SK-N-SH treated with all-trans-retinoic acid at 6 μM for 48 hours (cell line): ENCODE measurements around the gene RNF135.
"Not testable (repeated sequence)": the region's sequence is repeated elsewhere in the genome, so short reads cannot be mapped to it uniquely, and the experiment has no call there.

ENCODE experiments used
- ATAC-seq: fragments of 200-7000 bp; cut with Tn5 transposase; 3 replicates; pipeline ENCODE4 v1.9.1; 2020; ENCODE audit warnings: mild to moderate bottlenecking, moderate library complexity
- ARNTL ChIP-seq: fragments of 450-650 bp; formaldehyde crosslinking; IDR thresholded peaks from 2 replicates; pipeline ENCODE4 v1.5.0; 2020; ENCODE audit warnings: low read depth, mild to moderate bottlenecking, moderate library complexity, borderline replicate concordance
- BACH2 ChIP-seq: fragments of 250-450 bp; sonication (Bioruptor Pico); IDR thresholded peaks from 2 replicates; pipeline ENCODE4 v1.9.0; 2021; ENCODE audit warnings: mild to moderate bottlenecking, borderline replicate concordance
- CSDC2 ChIP-seq: fragments of 250-450 bp; sonication (Bioruptor Pico); IDR thresholded peaks from 2 replicates; pipeline ENCODE4 v1.5.0; 2020; ENCODE audit warnings: mild to moderate bottlenecking, moderate library complexity
- ESRRG ChIP-seq: fragments of 250-450 bp; sonication (Bioruptor Pico); IDR thresholded peaks from 2 replicates; pipeline ENCODE4 v1.6.1; 2021; ENCODE audit warnings: mild to moderate bottlenecking
- GLIS3 ChIP-seq: fragments of 250-450 bp; sonication (Bioruptor Pico); IDR thresholded peaks from 2 replicates; pipeline ENCODE4 v1.5.0; 2020; ENCODE audit warnings: mild to moderate bottlenecking, moderate library complexity
- OSR1 ChIP-seq: fragments of 250-450 bp; sonication (Bioruptor Pico); IDR thresholded peaks from 2 replicates; pipeline ENCODE4 v1.8.0; 2022; ENCODE audit warnings: moderate library complexity, mild to moderate bottlenecking, inconsistent platforms
- PPARA ChIP-seq: fragments of 250-450 bp; sonication (Bioruptor Pico); IDR thresholded peaks from 2 replicates; pipeline ENCODE4 v1.5.0; 2020; ENCODE audit warnings: mild to moderate bottlenecking, borderline replicate concordance
- RARB ChIP-seq: fragments of 250-450 bp; sonication (Bioruptor Pico); IDR thresholded peaks from 2 replicates; pipeline ENCODE4 v1.8.0; 2021; ENCODE audit warnings: mild to moderate bottlenecking, moderate library complexity
- SNAI2 ChIP-seq: fragments of 250-450 bp; sonication (Bioruptor Pico); IDR thresholded peaks from 2 replicates; pipeline ENCODE4 v1.5.0; 2020; ENCODE audit warnings: mild to moderate bottlenecking, moderate library complexity
- TCF4 ChIP-seq: fragments of 250-450 bp; sonication (Bioruptor Pico); IDR thresholded peaks from 2 replicates; pipeline ENCODE4 v1.8.0; 2021; ENCODE audit warnings: mild to moderate bottlenecking, moderate library complexity, borderline replicate concordance
- TOX ChIP-seq: fragments of 250-450 bp; sonication (Bioruptor Pico); IDR thresholded peaks from 2 replicates; pipeline ENCODE4 v1.8.0; 2021; ENCODE audit warnings: mild to moderate bottlenecking, moderate library complexity, borderline replicate concordance
- TSHZ2 ChIP-seq: fragments of 250-450 bp; sonication (Bioruptor Pico); IDR thresholded peaks from 2 replicates; pipeline ENCODE4 v1.5.0; 2020; ENCODE audit warnings: mild to moderate bottlenecking, moderate library complexity
- ZC3H10 ChIP-seq: fragments of 250-450 bp; sonication (Bioruptor Pico); IDR thresholded peaks from 2 replicates; pipeline ENCODE4 v1.5.1; 2021; ENCODE audit warnings: mild to moderate bottlenecking, moderate library complexity
- ZFP30 ChIP-seq: fragments of 450-650 bp; formaldehyde crosslinking; IDR thresholded peaks from 2 replicates; pipeline ENCODE4 v1.5.0; 2022; ENCODE audit warnings: mild to moderate bottlenecking, moderate library complexity
- ZNF565 ChIP-seq: fragments of 450-650 bp; formaldehyde crosslinking; conservative IDR thresholded peaks from 2 replicates; pipeline ENCODE4 v1.5.0; 2020; ENCODE audit warnings: low read depth, mild to moderate bottlenecking, moderate library complexity
- ZNF70 ChIP-seq: fragments of 450-650 bp; formaldehyde crosslinking; IDR thresholded peaks from 2 replicates; pipeline ENCODE4 v1.5.0; 2020; ENCODE audit warnings: mild to moderate bottlenecking, moderate library complexity
- ZNF8 ChIP-seq: fragments of 450-650 bp; formaldehyde crosslinking; IDR thresholded peaks from 2 replicates; pipeline ENCODE4 v1.5.0; 2020; ENCODE audit warnings: mild to moderate bottlenecking, moderate library complexity
- TF ChIP-seq, protein P1 (sequence below): fragments of 250-450 bp; sonication (Bioruptor Pico); IDR thresholded peaks from 2 replicates; pipeline ENCODE4 v1.8.0; 2021; ENCODE audit warnings: low read depth, mild to moderate bottlenecking, moderate library complexity, borderline replicate concordance
- TF ChIP-seq, protein P2 (sequence below): fragments of 250-450 bp; sonication (Bioruptor Pico); IDR thresholded peaks from 2 replicates; pipeline ENCODE4 v1.8.0; 2020; ENCODE audit warnings: mild to moderate bottlenecking, moderate library complexity, borderline replicate concordance
- TF ChIP-seq, protein P3 (sequence below): fragments of 250-450 bp; sonication (Bioruptor Pico); IDR thresholded peaks from 2 replicates; pipeline ENCODE4 v1.5.1; 2020; ENCODE audit warnings: low read depth, mild to moderate bottlenecking, moderate library complexity

The RNF135 gene

DNA sequence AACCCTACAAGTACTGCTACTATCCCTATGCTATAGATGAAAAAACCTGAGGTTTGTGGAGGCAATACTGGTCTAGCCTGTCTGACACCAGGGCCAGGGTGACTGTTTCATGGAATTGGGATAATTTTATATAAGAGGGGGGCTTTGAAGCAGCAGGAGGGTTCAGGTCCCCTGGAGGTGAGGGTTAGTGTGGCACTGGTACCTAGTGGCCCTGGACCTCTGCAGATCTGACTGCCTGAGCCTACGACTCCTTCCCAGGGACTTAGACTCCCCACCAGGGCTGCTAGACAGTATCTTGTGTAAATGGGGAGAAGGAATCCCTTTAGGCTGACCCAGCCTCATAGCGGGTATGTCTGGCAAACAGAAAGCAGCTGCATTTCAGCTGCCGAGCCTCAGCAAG, 42.3 kb upstream of the RNF135 start:
- TF ChIP-seq, protein P1, sequence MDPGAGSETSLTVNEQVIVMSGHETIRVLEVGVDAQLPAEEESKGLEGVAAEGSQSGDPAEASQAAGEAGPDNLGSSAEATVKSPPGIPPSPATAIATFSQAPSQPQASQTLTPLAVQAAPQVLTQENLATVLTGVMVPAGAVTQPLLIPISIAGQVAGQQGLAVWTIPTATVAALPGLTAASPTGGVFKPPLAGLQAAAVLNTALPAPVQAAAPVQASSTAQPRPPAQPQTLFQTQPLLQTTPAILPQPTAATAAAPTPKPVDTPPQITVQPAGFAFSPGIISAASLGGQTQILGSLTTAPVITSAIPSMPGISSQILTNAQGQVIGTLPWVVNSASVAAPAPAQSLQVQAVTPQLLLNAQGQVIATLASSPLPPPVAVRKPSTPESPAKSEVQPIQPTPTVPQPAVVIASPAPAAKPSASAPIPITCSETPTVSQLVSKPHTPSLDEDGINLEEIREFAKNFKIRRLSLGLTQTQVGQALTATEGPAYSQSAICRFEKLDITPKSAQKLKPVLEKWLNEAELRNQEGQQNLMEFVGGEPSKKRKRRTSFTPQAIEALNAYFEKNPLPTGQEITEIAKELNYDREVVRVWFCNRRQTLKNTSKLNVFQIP: no peak
- TF ChIP-seq PPARA (CRISPR knock-in tag) (no peak), ZFP30 (CRISPR knock-in tag) (no peak), GLIS3 (CRISPR knock-in tag) (no peak), SNAI2 (CRISPR knock-in tag) (no peak), BACH2 (CRISPR knock-in tag) (no peak), ZNF8 (no peak), ARNTL (no peak), OSR1 (CRISPR knock-in tag) (no peak), ZNF70 (no peak), TOX (CRISPR knock-in tag) (no peak), ZC3H10 (CRISPR knock-in tag) (no peak), RARB (no peak), ESRRG (CRISPR knock-in tag) (no peak)
- TF ChIP-seq, protein P2, sequence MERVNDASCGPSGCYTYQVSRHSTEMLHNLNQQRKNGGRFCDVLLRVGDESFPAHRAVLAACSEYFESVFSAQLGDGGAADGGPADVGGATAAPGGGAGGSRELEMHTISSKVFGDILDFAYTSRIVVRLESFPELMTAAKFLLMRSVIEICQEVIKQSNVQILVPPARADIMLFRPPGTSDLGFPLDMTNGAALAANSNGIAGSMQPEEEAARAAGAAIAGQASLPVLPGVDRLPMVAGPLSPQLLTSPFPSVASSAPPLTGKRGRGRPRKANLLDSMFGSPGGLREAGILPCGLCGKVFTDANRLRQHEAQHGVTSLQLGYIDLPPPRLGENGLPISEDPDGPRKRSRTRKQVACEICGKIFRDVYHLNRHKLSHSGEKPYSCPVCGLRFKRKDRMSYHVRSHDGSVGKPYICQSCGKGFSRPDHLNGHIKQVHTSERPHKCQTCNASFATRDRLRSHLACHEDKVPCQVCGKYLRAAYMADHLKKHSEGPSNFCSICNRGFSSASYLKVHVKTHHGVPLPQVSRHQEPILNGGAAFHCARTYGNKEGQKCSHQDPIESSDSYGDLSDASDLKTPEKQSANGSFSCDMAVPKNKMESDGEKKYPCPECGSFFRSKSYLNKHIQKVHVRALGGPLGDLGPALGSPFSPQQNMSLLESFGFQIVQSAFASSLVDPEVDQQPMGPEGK (CRISPR knock-in tag): no peak

DNA sequence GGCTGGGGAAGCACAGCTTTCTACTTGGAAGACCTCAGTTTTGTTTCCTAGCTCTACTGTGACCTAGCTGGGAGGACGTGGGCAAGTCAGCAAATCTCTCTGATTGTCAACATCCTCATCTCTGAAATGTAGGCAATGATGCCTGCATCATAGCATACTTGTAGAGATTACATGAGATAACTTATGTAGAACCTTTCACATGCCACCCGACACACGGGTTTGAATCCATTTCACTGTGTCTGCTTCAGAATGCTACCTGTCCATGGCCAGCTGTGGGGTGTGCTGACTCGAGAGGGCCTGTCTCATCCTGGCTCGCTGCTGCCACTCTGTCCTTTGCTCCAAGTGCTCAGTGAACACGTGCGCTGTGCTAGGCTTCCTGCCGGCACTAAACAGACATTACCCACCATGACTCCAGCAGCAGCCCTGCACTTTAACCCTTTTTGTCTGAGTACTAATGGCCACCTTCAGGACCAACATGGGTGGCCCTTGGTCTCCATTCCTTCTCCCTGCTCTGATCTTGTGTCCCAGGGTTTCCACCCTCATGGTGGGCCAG, 41.7 kb upstream of the RNF135 start:
- ATAC-seq: no peak
- TF ChIP-seq ZFP30 (CRISPR knock-in tag) (no peak), RARB (no peak), GLIS3 (CRISPR knock-in tag) (no peak), TCF4 (CRISPR knock-in tag) (no peak), PPARA (CRISPR knock-in tag) (no peak), CSDC2 (CRISPR knock-in tag) (no peak), TSHZ2 (CRISPR knock-in tag) (no peak), ESRRG (CRISPR knock-in tag) (no peak), ZNF8 (no peak)
- TF ChIP-seq, protein P3, sequence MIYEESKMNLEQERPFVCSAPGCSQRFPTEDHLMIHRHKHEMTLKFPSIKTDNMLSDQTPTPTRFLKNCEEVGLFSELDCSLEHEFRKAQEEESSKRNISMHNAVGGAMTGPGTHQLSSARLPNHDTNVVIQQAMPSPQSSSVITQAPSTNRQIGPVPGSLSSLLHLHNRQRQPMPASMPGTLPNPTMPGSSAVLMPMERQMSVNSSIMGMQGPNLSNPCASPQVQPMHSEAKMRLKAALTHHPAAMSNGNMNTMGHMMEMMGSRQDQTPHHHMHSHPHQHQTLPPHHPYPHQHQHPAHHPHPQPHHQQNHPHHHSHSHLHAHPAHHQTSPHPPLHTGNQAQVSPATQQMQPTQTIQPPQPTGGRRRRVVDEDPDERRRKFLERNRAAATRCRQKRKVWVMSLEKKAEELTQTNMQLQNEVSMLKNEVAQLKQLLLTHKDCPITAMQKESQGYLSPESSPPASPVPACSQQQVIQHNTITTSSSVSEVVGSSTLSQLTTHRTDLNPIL (CRISPR knock-in tag): no peak
- TF ChIP-seq, protein P2 (CRISPR knock-in tag): no peak

More for the DNA sequence above, 42.3 kb upstream of the RNF135 start:
- ATAC-seq: no peak

- ATAC-seq: not testable (repeated sequence)
Observed at GRCh38 chr17:30929861-30930260, 41.0 kb upstream of the RNF135 start.

DNA sequence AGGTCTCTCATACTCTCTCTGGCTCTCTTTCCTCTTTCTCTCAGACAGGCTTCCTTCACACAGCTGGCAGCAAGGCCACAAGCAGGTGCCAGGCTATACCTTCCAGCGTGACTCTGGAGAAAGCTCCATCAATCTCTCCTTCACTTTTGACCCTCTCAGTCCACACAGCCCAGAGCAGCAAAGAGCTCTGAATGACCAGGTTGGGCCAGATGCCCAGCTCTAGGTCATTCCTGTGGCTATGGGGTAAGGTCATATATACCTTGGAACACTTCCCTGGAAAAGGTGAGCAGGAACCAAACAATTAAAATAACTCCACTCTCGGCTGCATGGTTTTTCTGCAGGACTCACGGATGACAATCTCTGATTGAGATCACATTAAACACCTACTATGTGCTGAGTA, 40.3 kb upstream of the RNF135 start:
- ATAC-seq: no peak
- TF ChIP-seq ESRRG (CRISPR knock-in tag) (no peak), TOX (CRISPR knock-in tag) (no peak), ZNF565 (CRISPR knock-in tag) (no peak)

DNA sequence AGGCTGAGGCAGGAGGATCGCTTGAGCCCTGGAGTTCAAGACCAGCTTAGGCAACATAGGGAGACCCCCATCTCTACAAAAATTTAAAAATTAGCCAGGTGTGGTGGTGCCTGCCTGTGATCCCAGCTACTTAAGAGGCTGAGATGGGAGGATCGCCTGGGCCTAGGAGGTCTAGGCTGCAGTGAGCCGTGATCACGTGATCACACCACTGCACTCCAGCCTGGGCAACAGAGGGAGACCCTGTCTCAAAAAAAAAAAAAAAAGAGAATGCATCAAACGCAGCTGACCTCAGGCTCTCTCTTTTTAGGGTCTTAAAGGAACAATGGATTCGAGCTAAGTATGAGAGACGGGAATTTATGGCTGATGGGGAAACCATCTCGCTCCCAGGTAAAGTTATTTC, 39.3 kb upstream of the RNF135 start:
- ATAC-seq: not testable (repeated sequence)
